Measurements from ENCODE around the gene ACTR6.

DNA sequence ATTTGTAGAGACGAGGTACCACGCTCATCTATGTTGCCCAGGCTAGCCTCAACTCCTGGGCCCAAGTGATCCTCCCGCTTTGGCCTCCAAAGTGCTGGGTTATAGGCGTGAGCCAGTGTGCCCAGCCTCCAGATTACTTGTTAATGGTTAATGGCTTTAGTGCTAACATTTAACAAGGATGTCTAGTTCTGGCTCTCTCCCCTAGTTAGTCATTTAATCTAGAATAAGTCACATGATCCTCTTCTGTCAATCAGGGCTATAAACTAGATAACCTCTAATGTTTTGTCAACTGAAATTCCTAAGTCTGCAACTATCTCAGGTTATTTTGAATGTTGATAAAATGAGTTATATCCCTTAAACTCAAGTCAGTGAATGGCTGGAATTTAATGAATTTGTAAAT lies 15.7 kb downstream of the ACTR6 start:
- TF ChIP-seq, protein P1, sequence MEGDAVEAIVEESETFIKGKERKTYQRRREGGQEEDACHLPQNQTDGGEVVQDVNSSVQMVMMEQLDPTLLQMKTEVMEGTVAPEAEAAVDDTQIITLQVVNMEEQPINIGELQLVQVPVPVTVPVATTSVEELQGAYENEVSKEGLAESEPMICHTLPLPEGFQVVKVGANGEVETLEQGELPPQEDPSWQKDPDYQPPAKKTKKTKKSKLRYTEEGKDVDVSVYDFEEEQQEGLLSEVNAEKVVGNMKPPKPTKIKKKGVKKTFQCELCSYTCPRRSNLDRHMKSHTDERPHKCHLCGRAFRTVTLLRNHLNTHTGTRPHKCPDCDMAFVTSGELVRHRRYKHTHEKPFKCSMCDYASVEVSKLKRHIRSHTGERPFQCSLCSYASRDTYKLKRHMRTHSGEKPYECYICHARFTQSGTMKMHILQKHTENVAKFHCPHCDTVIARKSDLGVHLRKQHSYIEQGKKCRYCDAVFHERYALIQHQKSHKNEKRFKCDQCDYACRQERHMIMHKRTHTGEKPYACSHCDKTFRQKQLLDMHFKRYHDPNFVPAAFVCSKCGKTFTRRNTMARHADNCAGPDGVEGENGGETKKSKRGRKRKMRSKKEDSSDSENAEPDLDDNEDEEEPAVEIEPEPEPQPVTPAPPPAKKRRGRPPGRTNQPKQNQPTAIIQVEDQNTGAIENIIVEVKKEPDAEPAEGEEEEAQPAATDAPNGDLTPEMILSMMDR (IDR thresholded peaks at IDR 0.05): no peak
- TF ChIP-seq POLR2A (IDR thresholded peaks at IDR 0.05): no peak
